Measurements from ENCODE around the gene SWT1. TPM values are rescaled to one million over a fixed set of nuclear protein-coding genes. Genes with fewer than 3 reads are reported as not detected.
A peak's percentile ranks its signal among the peaks of the same experiment; 100 is the strongest.
"Not testable (repeated sequence)": the region's sequence is repeated elsewhere in the genome, so short reads cannot be mapped to it uniquely, and the experiment has no call there.

Gene SWT1
- total RNA-seq, 6 experiments from 2014 or later, result 1.7 to 2.5 (median 2.1) TPM

GRCh38 chr1:185170291-185170848 lies 13.4 kb downstream of the SWT1 start:
- H3K27ac Mint-ChIP-seq, result no peak overlapping the region
- H3K4me3 Mint-ChIP-seq, result no peak overlapping the region
- no peaks in the 10 kb centered on the region for H3K36me3 Mint-ChIP-seq (ENCODE audit: low read depth)
- H3K27me3 Mint-ChIP-seq (ENCODE audit: insufficient read depth), result no peaks in the 10 kb centered on the region; the same call in 1 of the 2 replicates
- no peaks in the 10 kb centered on the region for H3K4me1 Mint-ChIP-seq (ENCODE audit: low read depth)
- peak; percentile 48 for DNase-seq
- H3K9me3 Mint-ChIP-seq, result no peaks in the 10 kb centered on the region
- TF ChIP-seq CTCF (IDR thresholded peaks at IDR 0.05), result peak; percentile 88

GRCh38 chr1:185193756-185194155 lies 36.8 kb downstream of the SWT1 start:
- DNase-seq, result no peak
- Mint-ChIP-seq H3K27ac (no peak overlapping the region), H3K27me3 (ENCODE audit: insufficient read depth) (no peaks in the 10 kb centered on the region), H3K4me1 (ENCODE audit: low read depth) (no peaks in the 10 kb centered on the region), H3K36me3 (ENCODE audit: low read depth) (peaks cover 18% of the 10 kb centered on the region), H3K9me3 (peaks cover 12% of the 10 kb centered on the region), H3K4me3 (no peak overlapping the region)
- TF ChIP-seq CTCF (IDR thresholded peaks at IDR 0.05), result no peak

GRCh38 chr1:185198712-185199111 lies 41.7 kb downstream of the SWT1 start:
- H3K4me3 Mint-ChIP-seq; H3K27me3 Mint-ChIP-seq (ENCODE audit: insufficient read depth); DNase-seq; H3K4me1 Mint-ChIP-seq (ENCODE audit: low read depth); H3K27ac Mint-ChIP-seq: not testable (repeated sequence)
- Mint-ChIP-seq H3K9me3 (peaks cover 12% of the 10 kb centered on the region), H3K36me3 (ENCODE audit: low read depth) (peaks cover 31% of the 10 kb centered on the region)

GRCh38 chr1:185200889-185201288 lies 43.9 kb downstream of the SWT1 start:
- peaks cover 31% of the 10 kb centered on the region for H3K36me3 Mint-ChIP-seq (ENCODE audit: low read depth)
- TF ChIP-seq CTCF (IDR thresholded peaks at IDR 0.05), result no peak

GRCh38 chr1:185207170-185207569 lies 50.2 kb downstream of the SWT1 start:
- H3K36me3 Mint-ChIP-seq (ENCODE audit: low read depth), result peaks cover 17% of the 10 kb centered on the region
- H3K27me3 Mint-ChIP-seq (ENCODE audit: insufficient read depth), result peaks cover 1% of the 10 kb centered on the region; the same call in 1 of the 2 replicates
- H3K4me3 Mint-ChIP-seq, result no peak overlapping the region
- TF ChIP-seq CTCF (IDR thresholded peaks at IDR 0.05), result 0 out of 2 replicates have a peak, but pooled peaks have one; percentile 16
- no peak for DNase-seq
- peaks cover 4% of the 10 kb centered on the region; the same call in 1 of the 2 replicates for H3K9me3 Mint-ChIP-seq
- peaks cover 11% of the 10 kb centered on the region for H3K4me1 Mint-ChIP-seq (ENCODE audit: low read depth)
- H3K27ac Mint-ChIP-seq, result no peak overlapping the region

More at GRCh38 chr1:185200889-185201288, 43.9 kb downstream of the SWT1 start:
- DNase-seq, result no peak
- H3K27me3 Mint-ChIP-seq (ENCODE audit: insufficient read depth), result peaks cover 3% of the 10 kb centered on the region; the same call in 1 of the 2 replicates
- peaks cover 12% of the 10 kb centered on the region for H3K9me3 Mint-ChIP-seq
- no peak overlapping the region for H3K4me3 Mint-ChIP-seq
- no peaks in the 10 kb centered on the region for H3K4me1 Mint-ChIP-seq (ENCODE audit: low read depth)
- no peak overlapping the region for H3K27ac Mint-ChIP-seq

- peaks cover 11% of the 10 kb centered on the region for H3K4me1 Mint-ChIP-seq (ENCODE audit: low read depth)
- peak; percentile 9 for DNase-seq
- H3K27ac Mint-ChIP-seq, result no peak overlapping the region
- TF ChIP-seq CTCF (IDR thresholded peaks at IDR 0.05), result no peak
- H3K9me3 Mint-ChIP-seq, result peaks cover 4% of the 10 kb centered on the region; the same call in 1 of the 2 replicates
- no peak overlapping the region for H3K4me3 Mint-ChIP-seq
- peaks cover 17% of the 10 kb centered on the region for H3K36me3 Mint-ChIP-seq (ENCODE audit: low read depth)
- H3K27me3 Mint-ChIP-seq (ENCODE audit: insufficient read depth), result peaks cover 1% of the 10 kb centered on the region; the same call in 1 of the 2 replicates
Measured at GRCh38 chr1:185207980-185208602, 51.1 kb downstream of the SWT1 start.
